HG03439 (cell line): ENCODE measurements around the gene LGALS7.
"Not testable (repeated sequence)": the region's sequence is repeated elsewhere in the genome, so short reads cannot be mapped to it uniquely, and the experiment has no call there.

Experiments used
- ATAC-seq: cut with Tn5 transposase; IDR thresholded peaks from one replicate; pipeline ENCODE4 v1.9.1; 2021; ENCODE audit warnings: mild to moderate bottlenecking, moderate library complexity; ENCODE audit not compliant: unreplicated experiment

The LGALS7 gene

DNA sequence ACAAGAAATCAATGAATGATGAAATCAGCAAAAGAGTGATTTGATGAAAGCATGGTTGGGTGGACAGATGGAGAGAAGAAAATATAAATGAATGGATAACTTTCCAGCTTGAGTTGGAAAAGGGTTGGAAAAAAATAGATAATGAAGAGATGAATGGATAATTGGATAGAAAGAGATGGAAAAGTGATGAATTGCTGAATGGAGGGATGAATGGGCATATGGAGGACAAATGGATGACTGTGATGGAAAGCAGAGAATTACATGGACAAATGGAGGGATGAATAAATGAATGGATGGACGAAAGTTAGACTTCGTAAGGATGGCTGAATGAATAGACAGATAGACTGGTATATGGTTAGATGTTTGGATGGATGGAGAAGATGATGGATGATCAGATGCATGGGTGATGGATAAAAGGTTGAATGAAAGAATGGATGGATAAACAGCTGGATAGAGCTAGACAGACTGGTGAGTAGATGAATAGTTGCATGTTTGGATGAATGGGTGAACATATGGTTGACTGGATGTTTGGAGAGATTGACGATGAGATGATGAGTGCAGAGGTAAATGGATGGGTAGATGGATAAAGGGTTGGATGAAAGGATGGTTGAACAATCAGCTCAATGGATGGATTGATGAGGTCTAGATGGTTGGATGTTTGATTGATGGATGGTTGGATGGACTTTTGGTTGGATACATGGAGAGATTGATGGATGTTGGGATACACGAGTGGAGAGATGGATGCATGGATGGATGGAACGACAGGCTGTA lies 27.4 kb upstream of the LGALS7 start:
- ATAC-seq: no peak

- ATAC-seq: no peak
Observed at GRCh38 chr19:38799104-38799503, 25.8 kb upstream of the LGALS7 start.

- ATAC-seq: not testable (repeated sequence)
Observed at GRCh38 chr19:38797781-38798180, 24.5 kb upstream of the LGALS7 start.

DNA sequence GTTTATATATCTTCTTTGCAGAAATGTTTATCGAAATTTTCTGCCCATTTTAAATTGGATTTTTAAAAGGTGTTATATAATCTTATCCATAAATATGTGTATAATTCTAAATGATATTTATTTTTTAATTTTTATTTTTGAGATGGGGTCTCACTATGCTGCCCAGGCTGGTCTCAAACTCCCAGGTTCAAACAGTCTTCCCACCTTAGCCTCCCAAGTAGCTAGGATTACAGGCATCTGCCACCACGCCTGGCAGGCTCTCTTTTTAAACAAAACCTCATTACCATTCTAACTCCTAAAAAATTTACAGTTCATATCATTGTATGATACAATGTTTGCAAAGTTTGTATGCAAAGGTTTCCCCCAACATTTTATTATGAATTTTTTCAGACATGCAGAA lies 22.8 kb upstream of the LGALS7 start:
- no peak for ATAC-seq

- no peak for ATAC-seq
Observed at GRCh38 chr19:38795549-38795948, 22.2 kb upstream of the LGALS7 start.

GRCh38 chr19:38793671-38794070 lies 20.4 kb upstream of the LGALS7 start:
- ATAC-seq: no peak

GRCh38 chr19:38793177-38793576 lies 19.9 kb upstream of the LGALS7 start:
- no peak for ATAC-seq

- ATAC-seq: no peak
Observed at GRCh38 chr19:38792250-38793111, 19.2 kb upstream of the LGALS7 start.

- not testable (repeated sequence) for ATAC-seq
Observed at GRCh38 chr19:38791451-38792064, 18.2 kb upstream of the LGALS7 start.

DNA sequence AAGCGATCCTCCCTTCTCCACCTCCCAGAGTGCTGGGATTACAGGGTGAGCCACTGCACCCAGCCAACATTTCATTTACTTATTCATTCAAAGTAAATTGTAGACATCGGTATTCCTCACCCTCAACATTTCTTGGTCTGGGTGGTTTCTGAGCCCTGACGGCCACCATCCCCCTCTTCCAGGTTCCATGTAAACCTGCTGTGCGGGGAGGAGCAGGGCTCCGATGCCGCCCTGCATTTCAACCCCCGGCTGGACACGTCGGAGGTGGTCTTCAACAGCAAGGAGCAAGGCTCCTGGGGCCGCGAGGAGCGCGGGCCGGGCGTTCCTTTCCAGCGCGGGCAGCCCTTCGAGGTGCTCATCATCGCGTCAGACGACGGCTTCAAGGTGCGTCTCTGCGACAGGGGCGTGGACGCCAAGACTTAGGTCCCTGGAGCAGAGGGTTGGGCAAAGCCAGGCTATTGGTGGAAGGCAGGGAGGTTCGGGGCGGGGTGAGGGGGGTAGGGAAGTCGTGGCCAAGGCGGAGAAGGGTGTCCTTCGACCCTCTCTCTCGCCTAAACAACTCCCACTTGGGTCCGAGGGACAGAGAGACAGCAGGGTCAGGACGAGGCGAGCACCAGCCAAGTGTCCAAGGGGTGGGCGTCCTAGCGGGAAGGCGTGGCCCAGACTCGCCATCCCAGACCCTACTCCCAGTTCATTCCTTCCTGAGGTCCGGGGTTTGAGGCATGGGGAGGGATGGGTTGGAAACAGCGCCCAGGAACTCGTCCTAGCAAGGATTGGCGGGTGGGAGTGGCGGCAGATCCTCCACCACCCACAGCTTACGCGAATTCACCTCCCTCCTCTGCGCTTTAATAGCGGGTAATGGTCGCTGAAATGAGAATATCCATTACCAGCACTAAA lies 17.4 kb upstream of the LGALS7 start:
- ATAC-seq: not testable (repeated sequence)

DNA sequence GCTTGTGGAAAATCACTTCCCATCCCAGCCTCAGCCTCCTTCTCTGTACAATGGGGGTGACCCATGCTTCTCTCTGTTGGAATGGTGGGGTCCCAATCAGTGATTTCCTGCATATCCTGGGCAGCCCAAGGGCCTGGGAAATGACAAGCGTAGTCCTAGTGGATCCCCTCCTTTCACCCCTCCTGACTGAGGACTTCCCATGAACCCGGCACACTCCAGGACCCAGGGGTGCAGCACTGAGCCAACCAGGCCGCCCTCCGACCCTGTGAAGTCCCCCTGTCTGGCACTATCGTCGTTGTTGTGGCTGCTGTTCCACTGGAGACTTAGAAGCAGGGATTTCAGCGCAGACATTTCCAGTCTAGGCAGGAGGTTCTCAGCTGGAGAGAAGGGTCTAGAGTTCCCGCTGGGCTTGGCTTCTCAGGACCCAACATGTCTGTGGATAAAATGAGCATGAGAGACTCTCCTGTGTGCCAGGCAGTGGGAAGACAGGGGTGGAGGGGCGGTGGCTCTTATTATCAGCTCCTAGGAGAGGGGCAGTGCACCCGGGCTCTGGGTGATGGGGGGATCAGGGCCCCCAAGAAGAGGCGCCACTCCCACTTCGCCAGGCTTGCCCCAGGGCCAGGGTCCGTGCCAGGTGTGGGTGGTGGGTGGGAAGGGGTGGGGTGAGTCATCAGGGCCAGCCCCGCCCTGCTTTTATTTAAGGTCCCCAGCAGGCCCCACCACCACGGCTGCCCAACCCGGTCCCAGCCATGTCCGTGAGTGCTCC lies 15.3 kb upstream of the LGALS7 start, which contains the start of gene LGALS7B:
TSS of gene LGALS7B (plus strand) at position 723 of the 766 bp plus-strand sequence. CDS start at position 750, 27 bp downstream.
- no peak for ATAC-seq

DNA sequence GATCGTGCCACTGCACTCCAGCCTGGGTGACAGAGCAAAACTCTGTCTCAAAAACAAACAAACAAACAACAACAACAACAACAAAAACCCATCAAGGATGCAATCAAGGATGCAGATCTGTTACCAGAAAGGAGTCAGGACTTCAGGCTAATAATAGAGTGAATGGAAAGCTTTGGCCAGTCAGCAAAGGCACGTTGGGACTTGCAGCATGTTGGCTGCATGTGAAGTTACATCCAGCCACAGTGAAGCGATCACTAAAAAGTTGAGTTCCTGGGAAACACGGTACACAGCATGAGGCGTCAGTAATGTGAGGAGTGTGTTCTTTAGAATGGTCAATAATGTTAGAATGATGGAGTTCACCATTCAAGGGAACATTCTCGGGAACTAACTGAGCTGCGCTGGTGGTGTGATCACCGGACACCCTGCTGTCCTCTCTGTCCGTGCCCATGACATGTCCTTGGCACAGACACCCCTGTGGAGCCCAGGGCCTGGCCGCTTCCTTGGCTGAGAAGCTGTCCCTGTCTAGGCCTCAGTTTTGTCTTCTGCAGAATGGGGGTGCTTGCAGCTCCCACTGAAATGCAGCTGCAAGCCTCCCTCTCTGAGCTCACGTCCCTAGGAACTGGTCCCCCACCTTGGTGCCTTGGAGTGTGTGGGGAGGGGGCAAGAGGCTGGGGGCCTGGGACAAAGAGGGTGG lies 13.4 kb upstream of the LGALS7 start:
- ATAC-seq: no peak

DNA sequence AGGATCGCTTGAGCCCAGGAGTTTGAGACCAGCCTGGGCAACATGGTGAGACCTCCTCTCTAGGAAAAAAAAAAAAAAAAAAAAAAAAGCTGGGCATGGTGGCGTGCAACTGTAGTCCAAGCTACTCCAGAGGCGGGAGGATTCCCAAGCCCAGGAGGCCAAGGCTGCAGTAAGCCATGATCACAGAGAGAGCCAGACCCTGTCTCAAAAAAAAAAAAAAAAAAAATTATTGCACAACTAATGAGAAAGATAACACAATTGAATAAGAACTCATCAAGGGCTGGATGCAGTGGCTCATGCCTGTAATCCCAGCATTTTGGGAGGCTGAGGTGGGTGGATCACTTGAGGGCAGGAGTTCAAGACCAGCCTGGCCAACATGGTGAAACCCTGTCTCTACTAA lies 12.7 kb upstream of the LGALS7 start:
- ATAC-seq: not testable (repeated sequence)

- ATAC-seq: no peak
Observed at GRCh38 chr19:38785187-38785699, 11.9 kb upstream of the LGALS7 start.

DNA sequence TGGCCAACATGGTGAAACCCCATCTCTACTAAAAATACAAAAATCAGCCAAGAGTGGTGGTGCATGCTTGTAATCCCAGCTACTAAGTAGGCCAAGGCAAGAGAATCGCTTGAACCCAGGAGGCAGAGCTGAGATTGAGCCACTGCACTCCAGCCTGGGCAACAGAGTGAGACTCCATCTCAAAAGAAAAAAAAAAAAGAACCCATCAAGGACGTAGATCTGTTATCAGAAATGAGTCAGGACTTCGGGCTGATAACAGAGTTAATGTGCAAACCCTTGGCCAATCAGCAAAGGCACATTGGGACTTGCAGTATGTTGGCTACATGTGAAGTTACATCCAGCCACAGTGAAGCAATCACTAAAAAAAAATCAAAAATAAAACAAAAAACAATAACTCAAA lies 10.9 kb upstream of the LGALS7 start:
- no peak for ATAC-seq

DNA sequence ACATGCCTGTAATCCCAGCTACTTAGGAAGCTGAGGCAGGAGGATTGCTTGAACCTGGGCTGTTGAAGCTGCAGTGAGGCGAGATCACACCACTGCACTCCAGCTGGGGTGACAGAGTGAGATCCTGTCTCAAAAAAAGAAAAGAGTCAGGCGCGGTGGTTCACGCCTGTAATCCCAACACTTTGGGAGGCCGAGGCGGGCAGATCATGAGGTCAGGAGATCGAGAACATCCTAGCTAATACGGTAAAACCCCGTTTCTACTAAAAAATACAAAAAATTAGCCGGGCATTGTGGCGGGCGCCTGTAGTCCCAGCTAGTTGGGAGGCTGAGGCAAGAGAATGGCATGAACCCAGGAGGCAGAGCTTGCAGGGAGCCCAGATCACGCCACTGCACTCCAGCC lies 8.9 kb upstream of the LGALS7 start:
- ATAC-seq: not testable (repeated sequence)

- ATAC-seq: no peak
Observed at GRCh38 chr19:38781058-38781457, 7.7 kb upstream of the LGALS7 start.

DNA sequence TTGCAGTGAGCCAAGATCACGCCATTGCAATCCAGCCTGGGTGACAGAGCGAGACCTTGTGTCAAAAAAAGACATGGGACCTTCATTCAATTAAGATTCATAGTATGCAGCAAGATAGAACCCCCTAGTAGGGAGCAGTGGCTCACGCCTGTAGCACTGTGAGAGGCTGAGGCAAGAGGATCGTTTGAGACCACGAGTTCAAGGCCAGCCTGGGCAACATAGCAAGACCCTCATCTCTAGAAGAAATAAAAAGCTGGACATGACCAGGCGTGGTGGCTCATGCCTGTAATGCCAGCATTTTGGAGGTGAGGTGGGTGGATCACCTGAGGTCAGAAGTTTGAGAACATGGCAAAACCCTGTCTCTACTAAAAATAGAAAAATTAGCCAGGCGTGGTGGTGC lies 7.1 kb upstream of the LGALS7 start:
- no peak for ATAC-seq

- no peak for ATAC-seq
Observed at GRCh38 chr19:38778733-38779132, 5.4 kb upstream of the LGALS7 start.
